CD4-positive, alpha-beta T cell treated with Interleukin-2 at 100 ng/mL for 4 hours (primary cell): Measurements from ENCODE around the gene NKPD1.

Experiments
- DNase-seq: peaks from one replicate; pipeline ENCODE4 v3.0.0-alpha.2; 2020; ENCODE audit warnings: low spot score

Gene NKPD1

DNA sequence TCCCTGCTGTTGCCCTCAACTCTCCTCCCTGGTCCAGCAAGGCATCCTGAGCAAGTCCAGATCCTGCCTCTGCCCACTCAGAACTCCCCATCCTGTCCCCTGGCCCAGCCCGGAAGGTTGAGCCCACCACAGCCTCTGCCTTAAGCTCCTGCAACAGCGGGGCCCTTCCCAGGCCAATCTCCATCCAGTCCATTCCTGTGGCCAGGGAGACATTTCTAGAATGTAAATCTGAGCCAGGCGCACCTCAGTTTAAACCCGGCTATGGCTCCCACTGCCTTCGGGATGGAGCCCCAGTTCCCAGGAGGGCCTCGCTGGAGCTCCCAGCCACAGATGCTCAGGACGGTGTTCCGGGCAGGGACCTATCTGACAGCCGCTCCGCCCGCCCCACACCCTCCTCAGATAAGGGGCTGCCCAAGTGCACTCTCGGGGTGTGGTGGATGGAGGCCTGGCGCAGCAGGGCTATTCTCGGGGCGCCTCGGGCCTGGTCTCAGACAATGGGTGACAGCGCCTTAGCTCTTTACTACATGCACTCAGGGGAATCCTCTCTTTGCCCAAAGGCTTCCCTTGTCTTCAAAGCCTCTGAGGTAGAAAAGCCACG is 11.9 kb upstream of the NKPD1 start:
- DNase-seq: no peak

DNA sequence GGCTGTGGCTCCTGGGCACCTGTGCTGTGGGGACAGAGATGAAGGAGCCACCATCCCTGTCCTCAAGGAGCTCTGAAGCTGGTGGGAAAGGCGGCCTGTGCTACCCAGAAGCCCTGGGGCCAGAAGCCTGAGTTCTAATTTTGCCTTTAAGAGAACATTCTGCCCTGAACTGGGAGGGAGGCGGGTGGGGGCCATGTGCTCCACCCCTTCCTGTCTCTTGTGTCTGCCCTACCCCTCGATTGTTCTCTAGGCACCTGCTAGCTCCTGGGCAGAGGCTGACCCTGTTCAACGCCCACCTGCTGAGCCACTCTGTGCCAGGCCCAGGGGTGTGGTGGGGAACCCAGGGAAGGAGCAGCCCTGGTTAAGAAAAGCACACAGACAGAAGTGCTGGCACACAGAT is 11.4 kb upstream of the NKPD1 start:
- peak; percentile 49 for DNase-seq

DNA sequence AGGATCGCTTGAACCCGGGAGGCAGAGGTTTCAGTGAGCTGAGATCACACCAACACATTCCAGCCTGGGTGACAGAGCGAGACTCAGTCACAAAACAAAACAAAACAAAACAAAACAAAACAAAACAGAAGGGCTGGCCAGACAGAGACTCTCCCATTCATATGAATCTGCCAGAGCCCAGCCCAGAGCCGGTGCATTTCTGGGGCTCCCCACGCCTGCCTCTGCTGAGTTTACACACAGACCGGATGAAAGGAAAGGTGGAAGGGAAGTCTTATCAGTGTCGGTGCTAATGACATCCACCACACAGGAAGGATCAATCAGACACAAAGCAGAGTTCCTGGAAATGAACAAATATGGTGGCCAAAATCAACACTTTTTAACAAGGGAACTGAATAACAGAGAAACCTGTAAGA is 10.4 kb upstream of the NKPD1 start:
- DNase-seq: peak; percentile 87

DNA sequence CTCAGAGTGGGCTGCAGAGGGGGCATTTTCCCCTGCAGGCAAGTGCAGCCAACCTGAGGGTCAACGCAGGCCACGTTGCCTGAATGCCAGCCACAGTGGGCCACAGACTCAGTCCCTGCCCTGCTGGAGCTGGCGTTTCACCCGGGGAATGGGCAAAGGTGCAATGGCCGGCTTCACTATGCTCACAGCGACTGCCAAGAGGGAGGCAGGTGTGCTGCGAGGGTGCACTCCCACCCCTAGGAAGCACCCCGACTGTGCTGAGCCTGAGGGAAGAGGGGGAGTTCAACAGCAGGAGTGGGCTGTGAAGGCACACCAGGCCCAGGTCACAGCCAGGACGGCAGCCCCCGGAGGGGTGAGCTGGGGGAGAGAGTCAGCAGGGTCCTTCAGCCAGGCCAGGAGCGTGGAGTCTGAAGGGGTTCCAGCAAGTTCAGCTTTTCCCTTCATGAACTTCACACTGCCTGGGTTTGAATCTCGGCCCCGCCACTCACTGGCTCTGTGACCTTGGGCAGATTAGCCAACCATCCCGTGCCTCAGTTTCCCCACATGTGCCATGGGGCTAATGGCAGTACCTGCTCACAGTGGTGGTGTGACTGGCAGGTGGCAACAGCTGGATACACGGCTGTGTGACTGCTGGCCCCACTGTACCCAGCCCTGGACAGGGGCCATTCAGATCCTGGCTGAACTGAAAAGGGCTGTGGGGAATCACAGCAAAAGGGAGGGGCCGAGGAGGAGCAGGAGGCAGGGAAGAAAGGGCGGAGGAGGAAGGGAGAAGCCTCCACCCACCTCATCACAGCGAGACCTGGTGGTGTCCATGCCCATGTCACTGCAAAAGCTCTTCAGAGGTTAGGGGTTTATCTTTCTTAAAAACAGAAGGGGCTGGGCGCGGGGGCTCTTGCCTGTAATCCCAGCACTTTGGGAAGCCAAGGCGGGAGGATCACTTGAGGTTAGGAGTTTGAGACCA is 9.6 kb upstream of the NKPD1 start:
- no peak for DNase-seq

DNA sequence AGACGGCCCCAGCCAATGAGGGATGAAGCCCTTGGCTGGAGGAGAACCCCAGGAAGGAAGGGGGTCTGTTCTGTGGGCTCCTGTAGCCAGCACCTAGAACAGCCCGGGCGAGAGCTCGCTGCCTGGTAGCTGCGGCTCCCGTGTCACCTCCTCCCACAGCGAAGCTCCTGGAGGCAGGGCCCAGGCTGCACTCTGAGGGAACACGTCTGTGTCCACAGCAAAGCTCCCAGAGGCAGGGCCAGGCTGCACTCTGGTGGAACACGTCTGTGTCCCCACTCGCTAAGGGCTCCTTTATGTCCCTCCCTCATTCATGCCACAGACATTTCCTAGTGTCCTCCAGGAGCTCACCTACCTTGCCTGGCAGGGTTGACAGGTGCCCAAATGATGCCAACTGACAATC is 8.8 kb upstream of the NKPD1 start:
- no peak for DNase-seq

DNA sequence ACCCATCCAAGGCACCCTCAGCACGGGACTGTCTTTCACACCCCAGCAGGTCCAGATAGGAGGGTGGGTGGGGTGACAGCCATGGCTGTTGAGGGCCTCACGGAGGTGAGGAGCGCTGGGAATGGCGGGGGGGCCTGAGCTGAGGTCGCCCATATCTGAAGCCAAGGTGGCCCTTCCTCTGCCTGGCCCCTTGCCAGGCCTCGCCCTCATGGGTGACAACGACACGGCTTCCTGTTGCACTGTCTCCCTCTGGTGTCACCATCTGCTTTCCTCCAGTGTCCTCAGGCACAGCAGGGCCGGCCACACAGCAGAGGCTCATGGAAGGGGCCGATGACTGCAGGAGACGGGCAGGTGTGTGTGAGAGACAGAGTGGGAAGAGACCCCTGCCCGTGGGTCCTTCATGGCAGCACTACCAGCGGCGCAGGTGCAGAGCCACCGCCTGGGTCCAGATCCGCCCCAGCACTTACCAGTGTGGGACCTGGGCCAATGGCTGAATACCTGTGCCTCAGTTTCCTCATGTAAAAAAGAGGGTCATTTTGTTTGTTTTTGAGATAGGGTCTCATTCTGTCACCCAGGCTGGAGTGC is 8.1 kb upstream of the NKPD1 start:
- DNase-seq: peak; percentile 16

DNA sequence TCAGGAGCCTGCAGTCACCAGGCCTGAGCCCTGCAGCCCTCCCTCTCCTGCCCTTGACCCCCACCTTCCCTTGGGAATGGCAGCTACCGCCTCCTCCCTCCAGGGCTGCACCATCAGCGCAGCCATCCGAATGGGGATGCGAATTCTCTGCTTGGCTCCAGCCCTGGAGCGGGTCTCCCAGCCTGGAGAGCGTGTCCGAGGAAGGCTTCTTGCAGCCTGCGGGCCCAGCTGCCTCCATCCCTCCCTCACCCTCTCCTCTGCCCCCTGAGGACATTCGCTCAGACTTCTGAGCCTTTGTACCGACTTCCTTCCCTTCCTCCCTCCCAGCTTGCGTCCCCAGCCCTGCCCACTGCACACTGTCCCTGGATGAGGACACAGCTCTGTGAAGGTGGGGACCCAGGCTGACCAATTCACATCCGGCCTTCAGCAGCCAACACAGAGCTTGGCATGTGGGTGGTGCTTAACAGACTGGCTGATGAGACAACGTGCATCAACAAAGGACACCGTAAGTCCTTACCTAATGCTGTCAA is 6.0 kb upstream of the NKPD1 start:
- DNase-seq: no peak

DNA sequence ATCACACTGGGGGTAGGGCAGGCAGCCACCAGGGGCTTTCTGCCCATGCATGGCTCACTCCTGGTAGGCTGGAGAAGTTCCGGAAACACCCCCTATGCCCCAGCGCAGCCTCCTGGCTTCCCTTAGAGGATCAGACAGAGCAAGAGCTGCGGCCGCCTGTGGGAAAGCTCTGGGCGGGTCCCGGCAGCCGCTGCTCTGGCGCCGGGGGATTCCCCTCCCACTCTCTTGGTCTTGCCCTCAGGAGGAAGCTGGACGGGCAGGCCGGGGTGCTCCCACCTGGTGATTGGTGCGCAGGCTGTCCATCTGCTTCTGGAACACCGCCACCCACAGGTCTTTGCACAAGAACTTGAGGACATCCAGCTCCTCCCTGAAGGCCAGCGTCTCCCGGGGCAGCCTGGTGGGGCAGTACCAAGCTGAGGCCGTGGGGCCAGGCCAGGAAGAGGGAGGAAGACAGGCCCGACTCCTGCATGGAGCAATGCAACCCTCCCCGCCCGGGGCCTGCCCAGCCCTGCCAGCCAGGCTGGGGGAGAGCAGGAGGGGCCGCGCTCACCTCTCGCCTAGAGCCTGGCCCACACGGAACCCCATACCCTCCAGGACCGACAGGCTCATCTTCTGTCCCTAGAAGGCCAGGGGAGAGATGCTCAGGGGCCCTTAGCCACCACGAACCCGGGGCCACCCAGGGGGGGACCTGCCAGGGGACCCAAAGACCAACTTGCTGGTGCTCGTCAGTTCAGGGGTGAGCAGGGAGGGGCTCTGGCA is 4.0 kb upstream of the NKPD1 start:
- peak; percentile 63 for DNase-seq

DNA sequence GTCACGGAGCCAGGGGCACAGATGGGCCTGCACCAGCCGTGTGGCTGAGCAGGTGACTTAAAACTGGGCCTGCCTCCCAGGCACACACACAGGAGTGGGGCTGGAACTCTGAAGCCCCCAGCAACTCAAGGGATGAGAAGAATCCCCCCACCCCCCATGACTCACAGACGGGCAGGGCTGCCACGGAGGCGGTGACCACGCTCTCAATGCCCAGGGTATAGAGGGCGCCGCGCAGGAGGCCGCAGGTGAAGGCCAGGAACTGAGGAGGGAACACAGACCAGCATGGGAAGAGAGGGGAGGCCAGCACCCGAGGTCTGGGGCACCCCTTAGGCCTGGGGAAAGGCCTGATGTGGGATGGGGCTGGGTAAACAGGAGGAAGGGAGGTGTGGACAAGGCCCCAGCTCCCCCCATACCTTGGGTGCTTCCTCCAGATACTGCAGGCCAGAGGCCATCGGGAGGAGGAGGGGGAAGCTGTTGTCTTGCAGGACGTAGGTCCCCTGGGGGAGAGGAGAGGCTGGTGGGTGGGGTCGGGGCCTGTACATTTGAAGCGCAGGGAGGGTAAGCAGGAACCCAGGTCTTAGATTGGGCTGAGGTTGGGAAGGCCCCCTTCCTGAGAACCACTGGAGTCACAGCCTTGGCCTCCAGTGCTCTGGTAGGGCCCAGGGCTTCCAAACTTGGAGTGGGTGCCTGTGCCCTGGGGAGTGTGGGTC is 3.1 kb upstream of the NKPD1 start:
- DNase-seq: no peak

DNA sequence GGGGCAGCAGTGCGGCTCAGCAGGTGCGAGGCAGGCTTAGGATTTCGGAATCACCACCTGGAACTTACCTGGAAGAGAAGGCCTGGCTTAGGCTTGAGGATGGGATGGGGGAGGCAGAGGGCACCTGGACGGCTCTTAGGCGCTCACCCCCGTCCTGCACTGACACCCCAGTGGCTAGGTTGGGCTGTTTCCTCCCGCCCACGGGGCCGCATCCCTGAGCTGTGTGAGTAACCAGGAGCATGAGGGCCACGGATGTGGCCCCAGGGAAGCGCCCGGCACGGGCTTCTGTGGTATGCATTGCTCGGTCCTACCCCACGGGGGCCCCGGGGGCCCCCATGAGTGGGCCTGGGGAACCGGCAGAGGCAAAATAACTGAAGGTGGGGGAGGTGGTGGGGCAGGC is 2.4 kb upstream of the NKPD1 start:
- DNase-seq: no peak

DNA sequence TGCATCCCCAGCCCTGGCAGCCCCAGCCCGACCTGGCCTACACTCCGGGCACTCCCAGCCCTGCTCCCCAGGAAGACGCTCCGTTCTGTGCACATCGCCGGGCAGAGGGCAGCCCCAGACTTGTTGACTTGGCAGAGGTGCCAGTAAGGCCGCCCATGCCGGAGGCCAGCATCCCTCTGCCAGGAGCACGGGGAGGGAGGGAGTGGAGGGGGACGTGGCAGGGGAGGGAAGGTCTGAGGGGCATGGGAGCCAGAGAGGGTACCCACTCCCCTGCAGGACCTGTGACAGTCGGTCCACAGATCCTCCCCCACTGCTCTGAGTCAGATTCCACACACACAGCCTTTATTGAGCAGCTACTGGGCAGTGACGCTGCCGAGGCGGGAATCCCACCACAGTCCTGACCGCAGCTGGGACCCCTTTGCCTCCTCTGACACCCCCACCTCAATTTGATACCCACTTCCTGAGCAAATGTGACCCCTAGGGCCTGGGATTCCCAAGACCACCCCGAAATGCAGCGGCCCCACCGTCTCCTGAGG is 1.9 kb upstream of the NKPD1 start:
- no peak for DNase-seq

DNA sequence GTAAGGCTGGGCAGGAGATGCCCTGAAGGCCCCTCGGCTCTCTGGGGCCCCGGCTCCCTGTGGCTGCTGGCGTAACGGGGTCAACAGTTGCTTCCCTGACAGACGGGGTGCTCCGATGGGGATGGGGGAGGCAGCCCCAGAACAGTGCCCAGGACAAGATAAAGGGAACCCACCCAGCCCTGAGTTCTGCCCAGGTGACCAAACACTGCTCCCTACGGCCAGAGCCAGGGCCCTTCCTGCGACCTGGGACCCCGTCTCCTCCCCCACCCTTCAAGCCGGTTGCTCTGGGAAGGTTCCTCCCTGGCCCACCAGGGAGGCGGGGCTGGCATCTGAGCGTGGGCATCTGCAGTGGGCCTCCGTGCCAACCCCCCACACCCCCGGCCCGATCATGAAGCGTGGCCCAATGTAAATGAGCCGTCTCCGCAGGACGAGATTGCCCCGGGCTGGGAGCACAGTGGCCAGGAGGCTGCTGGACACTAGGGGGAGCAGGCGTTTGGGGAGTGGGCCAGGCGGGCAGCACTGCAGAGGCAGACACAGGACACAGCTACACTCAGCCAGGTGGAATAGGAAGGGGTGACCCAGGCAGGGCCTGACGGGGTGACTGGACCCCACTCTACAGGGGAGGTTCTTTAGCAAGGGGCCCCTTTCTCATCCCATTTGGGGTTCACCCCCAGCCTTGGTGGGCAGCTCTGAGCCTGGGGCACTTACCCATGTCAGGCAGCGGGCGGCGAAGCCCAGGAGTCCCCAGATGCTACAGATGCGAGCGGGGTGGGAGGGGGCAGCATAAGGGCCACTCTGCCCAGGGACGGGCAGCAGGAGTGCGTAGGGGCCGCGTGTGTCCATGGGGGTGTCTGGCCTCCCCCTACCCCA is 1.2 kb upstream of the NKPD1 start:
- DNase-seq: no peak

DNA sequence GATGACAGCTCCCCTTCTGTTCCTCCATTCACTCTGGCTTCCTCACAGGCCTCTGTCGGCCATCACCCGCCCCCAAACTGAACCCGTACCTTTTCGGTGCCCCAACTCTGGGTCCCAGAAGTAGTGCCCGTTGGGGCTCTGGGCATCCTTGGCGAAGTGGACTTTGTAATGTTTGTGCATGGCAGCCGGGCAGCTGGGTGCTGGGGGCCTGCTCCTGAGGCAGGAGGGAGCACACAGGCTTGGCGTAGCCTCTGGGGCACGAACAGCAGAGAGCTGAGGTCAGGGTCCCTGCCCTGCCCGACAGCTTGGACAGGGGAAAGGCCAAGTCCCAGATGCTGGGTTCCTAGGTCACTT is 834 bp downstream of the NKPD1 start:
- DNase-seq: no peak

DNA sequence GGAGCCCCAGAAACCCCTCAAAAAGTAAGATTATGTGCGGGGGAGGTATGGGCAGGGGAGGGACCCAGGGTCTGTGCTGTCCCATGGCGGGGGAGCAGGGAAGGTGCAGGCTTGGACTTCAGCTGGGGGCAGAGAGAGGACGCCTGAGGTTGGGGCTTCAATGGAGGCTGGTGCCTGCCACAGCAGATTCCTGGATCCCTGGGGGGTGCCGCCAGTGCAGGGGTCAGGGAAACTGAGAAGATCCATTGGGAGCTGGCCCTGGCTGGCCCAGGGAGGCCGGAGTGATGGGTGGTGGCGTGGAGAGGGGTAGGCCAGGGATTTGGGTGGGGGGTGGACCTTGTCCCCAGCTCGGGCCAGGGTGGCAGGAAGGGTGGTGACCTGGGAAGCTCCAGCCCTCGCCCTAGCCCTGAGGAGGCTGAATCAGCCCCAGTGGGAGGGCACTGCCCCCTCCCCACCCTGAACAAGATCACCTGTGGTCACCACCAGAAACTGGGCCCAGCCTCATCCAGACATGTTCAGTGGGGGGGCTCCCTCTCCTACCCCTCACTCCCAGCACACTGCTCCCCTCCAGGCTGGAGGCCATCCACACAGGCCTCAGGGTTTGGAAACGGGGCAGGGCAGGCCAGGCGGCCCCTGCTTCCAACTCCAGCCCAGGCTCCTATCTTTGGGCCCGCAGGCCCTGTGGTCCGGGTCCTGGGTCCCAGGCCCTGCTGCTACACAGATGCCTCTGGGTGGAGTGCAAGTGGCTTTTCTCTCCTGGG is 1.4 kb downstream of the NKPD1 start:
- no peak for DNase-seq

DNA sequence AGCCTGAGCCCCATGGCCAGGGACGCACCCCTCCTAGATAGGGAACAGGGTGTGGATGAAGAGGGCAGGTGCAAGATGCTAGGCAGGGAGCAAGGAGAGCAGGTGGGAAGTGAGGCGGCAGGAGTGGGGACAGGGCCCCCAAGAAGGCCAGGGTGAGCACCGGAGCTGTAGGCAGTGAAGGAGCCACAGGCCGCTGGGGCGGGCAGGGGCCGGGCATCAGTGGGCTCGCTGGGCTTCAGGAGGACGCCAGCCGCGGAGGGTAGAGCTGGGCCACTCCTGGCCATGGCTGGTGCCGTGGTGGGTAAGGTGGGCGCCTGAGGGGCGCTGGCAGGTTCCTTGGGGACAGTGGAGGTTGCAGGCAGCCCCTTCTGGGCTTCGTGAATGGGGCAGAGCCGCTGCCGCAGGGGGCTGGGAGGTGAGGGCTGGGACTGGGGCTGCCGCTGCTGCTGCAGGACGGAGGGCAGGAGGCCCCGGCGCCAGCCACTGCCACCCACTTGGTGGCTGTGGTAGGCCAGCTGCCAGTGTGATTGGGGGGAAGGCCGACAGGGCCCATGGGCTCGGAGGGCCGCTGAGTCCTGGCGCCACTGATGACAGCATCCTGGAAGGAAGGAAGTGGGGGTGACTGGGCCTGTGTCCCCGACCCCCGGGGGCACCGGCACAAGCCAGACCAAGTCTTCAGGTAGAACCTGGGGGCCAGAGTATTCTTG is 2.1 kb downstream of the NKPD1 start:
- DNase-seq: no peak

DNA sequence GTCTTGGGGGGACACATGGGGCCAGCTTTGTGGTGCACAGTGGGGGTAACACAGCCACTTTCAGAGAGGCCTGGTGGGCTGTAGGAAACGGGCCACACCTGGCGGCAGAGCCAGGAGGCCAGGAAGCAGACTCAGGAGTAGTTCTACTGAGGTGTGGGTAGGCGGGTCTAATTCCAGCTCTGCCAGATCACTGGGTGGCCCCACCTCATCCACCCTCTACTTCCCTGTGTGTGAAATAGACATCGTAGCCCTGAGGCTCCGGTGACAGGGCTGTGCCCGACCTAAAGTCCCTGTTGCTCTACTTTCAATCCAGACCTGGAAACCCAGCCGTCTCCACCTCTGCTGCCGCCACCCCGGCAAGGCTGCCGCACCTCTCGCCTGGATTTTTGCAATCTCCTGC is 4.0 kb downstream of the NKPD1 start:
- no peak for DNase-seq

DNA sequence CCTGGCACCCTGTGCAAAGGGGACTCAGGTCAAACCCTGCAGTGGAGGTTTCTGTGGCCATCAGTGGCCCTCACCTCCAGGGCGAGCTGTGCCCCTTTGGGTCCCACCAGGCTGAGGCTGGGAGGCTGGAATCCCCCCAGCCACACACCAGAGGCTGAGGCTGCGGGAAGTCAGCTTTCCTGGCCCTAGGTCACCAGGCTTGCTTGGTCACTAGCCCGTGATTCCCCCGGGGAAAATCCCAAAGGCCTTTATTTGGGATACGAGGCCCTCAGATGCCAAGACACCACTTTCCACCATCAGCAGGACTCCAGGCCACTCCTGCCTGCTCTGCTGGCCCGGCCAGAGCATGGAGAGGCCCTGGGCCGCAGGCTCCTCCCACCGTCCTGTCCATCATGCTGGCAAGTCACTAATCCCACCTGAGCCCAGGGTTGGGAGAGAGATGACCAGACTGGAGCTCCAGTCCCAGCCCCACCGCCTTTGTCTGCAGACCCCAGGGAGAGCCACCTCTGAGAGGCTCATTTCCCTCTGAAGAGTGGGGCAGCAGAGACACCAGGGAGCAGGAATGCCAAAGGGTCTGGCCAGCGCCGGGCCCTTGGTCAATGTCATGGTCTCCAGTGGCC is 4.7 kb downstream of the NKPD1 start:
- no peak for DNase-seq

DNA sequence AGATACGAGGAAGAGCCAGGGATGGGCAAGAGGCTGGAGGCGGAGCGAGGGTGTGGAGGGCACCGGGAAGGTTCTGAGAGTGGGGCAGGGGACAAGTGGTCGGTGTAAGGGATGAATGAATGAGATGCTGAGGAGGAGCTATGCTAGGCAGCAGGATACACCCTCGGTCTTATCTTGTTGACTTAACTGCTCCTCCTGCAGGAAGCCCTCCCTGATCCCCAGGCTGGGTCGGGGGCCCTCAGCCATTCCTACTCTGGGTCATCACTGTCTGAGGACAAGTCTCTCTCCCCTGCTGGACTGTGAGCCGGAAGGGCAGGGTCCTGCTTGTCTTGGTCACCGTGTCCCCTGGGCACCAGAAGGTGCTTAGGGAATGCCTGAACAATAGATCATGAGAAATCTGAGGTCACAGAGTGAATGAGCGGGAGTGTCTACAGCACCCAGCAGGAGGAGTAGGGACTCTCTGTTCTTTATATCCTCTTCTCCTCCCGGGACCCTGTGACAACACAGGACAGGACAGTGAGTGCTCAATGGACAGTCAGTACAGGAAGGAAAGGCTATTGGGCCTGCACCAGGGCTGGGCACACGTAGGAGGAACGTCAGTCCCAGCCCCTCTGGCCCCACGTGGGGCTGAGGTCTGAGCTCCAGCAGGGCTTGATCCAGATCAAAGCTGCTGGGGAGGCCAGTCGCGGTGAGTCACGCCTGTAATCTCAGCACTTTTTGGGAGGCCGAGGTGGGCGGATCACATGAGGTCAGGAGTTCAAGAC is 6.5 kb downstream of the NKPD1 start:
- DNase-seq: no peak
